GM19025 (cell line): ENCODE results near the gene JMJD1C.

ENCODE experiments used
- ATAC-seq: cut with Tn5 transposase; IDR thresholded peaks from one replicate; pipeline ENCODE4 v1.9.1; 2021; ENCODE audit warnings: mild to moderate bottlenecking, low read depth, moderate library complexity; ENCODE audit not compliant: unreplicated experiment

JMJD1C gene

DNA sequence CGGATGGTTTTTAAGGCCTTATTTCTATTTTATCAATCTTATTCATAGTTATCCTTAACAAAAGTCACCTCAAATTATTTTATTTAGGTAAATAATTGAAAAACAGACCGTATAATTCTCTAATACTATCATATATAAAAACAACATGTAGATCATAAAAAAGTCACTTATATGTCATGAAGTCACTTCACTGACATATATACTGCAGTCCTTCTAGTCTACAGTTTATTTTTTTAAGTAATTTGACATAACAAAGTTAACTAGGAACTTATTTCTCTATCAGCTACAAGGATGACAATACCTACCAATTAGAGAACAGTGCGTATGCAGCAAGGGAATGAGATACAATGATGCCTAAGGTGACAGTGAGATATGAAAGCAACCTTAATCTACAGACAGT lies 26.2 kb downstream of the JMJD1C start:
- no peak for ATAC-seq

DNA sequence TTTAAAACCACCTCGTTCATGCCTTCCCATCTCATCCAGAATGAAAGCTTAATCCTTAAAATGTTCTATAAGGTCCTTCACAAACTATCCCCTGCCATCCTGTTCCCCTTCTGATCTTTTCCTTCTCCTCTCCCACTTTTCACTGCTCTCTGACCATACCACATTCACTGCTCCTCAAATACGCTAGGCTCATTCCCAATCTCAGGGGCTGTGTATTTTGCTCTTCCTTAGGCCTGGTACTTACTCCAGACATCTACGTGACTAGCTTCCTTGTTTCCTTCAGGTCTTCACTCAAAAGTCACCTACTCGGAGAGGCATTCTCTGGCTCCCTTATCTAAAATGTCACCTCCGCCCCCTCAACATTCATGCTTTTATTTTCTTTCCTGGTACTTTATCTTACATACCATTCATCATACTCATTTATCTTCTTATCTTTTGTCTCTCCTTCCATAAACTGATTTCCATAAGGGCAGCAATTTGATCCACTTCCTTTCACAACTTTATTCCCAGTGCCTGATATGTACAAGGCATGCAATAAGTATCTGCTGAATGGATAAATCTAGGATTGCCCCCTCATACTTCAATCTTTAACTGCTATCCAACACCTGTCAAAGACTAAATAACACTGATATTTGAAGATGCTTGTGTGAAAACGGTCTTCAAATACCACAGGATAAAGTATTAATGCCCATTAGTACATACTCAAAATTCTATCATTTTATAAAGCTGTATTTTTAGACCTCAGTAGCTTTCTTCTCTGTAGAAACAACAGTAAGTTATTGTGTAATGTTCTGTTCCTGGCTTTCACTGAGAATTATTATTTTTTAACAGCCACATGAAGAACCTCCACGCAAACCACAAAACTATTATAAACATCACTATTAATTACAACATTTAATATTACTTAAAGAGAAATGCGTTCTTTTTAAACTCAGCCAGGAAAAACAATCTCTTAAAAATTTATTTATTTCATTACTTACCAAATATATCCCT lies 27.0 kb downstream of the JMJD1C start:
- no peak for ATAC-seq

DNA sequence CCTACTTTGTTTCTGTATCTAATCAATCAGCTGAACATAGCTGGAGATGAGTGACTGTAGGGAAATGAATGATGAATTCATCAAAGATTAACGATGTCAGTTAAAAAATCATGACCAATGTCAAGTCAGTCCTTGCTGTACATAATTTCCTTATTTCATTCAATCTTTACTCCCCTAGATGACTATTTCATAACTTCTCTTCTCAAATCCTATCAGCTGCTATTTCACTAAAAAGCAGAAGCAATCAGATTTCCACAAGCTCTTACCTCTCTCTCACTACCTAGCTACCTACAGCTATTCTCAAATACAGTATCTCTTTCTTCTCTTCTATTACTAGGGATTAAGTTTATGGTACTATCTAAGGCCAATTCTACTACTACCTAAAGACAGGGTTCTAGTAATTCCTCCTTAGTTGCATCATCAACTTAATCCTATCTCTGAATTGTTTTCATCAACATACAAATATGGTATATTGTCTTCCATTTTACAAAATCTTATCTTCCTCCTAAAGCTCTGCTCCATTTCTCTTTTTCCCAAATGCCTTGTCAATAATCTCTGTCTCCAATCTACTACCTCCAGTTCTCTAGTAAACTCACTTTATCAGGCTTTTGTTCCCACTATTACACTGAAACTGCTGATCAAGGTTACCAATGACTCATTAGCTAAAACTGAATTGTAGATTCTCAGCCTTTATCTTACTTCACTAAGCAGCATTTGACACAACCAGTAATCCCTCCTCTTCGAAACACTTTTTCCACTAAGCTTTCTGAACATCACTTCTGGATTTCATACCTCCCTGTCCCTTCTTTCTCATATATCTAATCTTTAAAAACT lies 28.4 kb downstream of the JMJD1C start:
- no peak for ATAC-seq

DNA sequence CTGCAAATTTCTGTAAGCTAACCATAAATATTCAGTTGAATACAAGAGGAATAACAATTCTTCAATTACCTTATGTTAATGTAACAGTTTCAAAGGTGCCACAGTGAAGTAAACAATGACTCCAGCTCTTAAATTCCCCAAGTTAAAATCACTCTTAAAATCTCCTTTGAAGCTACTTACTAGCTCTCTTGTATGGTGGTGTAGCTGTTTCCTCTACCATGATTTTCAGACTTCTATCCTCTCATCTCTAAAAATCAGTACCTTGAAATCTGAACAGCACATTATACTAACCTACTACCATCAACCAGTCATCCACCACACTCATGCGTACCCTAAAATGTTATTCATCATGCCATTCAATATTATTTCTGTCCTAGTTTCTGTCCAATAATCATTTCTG lies 29.6 kb downstream of the JMJD1C start:
- ATAC-seq: no peak

DNA sequence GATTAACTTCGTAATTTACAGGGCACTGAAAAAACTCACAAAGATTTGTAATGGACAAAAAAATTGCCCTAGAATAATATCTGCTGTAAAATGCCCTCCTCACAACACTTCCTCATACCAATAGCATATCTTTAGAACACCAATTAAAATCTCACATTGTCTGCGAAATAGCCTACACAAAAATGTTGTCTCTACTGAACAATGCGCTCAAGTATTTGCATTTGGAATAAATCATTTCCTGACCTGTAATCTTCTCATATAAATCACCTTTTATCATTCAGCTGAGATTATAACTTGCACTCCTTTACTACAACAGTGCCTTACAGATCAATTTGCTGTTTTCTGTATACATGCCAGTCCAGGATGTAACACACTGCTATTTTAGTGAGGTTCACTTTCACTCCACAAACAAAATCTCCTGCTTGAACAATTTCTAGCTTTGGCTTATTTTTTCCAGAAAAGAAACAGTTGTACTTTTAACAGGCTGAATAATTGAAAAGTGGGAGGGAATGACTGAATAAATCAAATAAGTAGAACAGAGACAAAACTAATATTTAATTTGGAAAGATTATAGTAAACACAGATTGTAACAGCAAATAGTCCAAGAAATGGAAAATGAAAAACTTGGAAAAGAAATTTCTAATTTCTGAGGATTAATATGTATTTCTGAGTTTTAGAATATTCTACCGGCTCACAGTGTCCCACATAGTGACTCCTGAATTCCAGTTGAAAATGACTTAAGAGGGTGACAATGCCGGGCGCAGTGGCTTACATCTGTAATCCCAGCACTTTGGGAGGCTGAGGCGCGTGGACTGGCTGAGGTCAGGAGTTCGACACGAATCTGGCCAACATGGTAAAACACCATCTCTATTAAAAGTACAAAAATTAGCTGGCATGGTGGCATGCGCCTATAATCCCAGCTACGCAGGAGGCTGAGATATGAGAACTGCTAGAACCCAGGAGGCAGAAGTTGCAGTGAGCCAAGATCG lies 30.6 kb downstream of the JMJD1C start:
- ATAC-seq: no peak

DNA sequence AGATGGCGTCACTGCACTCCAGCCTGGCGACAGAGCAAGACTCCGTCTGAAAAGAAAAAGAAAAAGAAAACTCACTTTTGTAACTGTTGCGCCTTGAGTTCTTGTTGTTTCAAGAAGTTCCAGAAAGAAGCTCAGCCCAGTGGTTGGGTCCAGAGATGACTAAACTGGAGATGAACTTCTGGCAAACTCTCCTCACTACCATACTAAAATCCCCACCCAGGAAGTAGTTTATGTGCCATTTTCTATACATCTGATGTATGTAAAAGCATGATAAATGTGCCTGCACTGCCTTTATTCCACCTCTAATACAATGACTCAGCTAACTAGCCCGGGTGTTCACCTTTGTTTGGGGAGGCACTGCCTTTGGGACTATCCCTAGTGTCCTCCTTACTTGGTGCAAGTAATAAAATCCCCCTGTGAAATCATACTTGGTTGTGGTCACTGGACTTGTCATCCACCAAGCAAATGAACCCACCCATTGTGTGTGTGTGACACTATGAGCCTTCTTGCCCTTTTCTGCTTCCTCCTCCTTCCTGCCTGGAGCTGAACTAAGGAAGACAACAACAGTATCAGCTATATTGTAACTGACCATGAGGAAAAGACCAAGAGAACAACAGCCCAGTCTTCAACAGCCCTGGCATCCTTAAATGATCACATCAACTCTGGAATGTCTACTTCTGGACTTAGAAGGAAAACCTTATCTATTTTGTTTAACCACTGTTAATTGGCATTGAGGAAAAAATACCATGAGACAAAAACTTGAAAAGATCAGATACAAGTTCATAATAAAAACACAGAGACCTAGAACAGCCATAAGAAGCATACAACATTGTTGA lies 33.6 kb downstream of the JMJD1C start:
- no peak for ATAC-seq

DNA sequence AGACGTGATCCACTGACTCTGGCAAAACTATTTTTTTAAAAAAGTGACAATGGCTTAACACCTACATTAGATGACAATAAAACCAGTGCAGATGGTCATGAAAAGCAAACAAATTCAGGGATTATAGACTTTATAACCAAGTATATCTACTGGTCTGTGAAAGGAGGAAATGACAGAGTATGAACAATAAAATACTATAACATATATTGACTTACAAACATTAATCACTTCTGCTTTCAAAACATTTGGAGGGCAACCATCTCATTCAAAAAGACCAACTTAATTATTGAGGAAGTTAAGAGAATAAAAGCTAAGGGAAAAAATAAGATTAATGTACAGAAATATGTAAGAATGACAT lies 34.8 kb downstream of the JMJD1C start:
- no peak for ATAC-seq

DNA sequence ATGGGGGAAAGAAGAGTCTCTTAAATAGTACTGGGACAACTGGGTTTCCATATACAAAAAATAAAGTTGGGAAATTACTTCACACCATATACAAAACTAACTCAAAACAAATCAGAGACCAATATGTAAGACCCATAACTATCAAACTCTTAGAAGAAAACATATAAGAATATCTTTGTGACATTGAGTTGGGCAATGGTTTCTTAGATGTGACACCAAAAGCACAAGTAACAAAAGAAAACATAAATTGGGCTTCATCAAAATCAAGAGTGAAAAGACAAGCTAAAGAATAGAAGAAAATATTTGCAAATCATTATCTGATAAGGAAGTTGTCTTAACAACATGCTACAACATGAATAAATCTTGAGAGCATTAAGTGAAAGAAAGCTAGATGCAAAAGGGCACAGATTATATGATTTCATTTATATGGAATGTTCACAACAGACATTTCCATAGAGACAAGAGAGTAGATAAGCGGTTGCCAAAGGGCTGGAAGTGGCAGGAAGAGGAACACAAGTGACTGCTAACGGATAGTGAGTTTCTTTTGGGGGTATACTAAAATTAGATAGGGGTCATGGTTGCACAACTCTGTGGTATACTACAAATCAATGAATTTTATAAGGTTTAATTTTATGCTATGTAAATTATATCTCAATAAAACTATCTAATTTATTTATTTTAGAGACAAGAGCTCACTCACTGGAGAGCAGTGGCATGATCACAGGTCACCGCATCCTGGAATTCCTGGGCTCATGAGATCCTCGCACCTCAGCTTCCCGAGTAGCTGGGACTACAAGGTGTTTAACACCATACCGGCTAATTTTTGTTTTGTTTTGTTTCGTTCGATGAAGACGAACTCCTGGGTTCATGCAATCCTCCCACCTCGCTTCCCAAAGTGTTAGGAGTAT lies 35.4 kb downstream of the JMJD1C start:
- ATAC-seq: no peak

DNA sequence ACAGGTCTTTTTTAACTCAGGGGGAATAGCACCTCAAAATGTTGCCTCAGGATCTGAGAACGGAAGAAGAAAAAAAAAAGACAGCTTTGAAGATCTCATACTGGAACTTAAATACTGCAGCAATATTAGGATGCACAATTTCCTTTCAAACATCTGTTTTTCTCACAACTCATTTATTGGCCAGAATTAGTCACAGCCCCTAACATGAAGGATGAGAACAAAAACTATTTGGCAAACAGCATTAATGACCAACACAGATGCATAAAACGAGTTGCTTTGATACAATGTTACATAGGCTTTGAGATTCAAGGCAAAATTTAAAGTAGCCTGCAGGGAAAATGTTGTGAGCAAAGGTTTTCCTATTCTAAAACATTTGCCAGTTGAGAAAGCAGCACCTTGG lies 36.5 kb downstream of the JMJD1C start:
- ATAC-seq: no peak

DNA sequence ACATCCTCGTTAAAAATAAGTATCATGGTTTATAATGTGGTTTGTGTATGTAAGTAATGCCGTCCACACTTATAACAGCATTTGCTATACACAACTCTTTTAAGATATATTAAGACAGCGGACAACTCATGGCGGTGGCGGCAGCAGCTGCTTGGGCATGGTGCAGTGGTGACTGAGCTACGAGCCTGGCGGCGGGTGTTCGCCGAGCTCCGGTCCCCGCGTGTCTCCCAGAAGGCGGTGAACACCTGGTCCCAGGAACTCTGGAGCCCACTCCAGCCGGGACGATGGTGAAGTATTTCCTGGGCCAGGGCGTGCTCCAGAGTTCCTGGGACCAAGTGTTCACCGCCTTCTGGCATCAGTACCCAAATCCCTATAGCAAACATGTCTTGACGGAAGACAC lies 38.8 kb downstream of the JMJD1C start:
- ATAC-seq: no peak

DNA sequence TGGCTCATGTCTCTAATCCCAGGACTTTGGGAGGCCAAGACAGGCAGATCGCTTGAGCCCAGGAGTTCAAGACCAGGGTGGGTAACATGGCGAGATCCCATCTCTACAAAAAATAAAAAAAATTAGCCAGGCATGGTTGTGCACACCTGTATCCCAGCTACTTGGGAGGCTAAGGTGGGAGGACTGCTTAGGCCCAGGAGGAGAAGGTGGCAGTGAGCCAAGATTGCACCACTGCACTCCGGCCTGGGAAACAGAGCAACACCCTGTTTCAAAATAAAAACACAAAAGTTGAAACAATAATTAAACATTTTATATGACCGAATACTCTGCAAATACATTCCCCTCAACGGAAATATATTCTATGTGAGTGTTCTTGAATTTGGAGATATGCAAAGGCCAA lies 40.3 kb downstream of the JMJD1C start:
- no peak for ATAC-seq

DNA sequence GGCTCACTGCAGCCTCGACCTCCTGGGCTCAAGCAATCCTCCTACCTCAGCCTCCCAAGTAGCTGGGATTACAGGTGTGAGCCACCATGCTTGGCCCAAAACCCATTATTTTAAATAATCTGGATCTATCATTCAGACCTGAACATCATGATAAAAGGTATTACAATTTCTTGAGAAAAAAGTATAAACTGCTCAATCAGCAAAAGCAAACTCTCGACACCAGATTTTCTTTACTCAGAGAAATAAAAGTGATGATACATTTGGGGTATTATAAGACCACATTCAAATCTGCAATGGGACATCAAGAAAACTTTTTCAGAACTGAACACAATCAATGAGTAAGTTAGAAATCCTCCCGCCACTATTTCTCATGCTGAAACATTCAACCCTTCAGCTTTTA lies 41.2 kb downstream of the JMJD1C start:
- no peak for ATAC-seq

DNA sequence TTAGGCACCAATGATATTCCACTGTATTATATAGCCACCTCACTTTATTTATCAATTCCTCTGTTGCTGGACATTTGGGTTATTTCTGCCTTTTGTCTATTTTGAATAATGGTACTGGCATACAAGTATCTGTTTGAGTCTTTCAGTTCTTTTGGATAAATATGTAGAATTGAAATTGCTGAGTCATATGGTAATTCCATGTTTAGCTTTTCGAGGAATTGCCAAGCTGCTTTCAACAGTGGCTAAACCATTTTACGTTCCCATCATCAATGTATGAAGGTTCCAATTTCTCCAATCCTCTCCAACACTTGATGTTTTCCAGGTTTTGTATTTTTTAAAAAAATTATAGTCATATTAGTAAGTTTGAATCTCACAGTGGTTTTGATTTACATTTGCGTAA lies 42.3 kb downstream of the JMJD1C start:
- no peak for ATAC-seq

DNA sequence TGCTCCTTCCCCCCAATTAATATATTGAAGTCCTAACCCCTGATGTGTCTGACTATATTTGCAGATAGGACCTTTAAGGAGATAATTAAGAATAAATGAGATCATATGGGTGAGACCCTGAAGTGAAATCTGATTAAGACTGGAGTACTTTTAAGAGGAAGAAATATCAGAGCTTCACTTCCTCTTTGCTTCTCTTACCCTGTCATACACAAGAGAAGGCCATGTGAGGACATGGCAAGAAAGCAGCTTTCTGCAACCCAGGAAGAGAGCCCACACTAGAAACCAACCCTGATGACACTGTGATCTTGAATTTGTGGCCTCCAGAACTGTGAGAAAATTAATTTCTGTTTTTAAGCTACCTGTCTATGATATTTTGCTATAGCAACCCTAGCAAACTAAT lies 44.2 kb downstream of the JMJD1C start:
- ATAC-seq: peak; percentile 92

DNA sequence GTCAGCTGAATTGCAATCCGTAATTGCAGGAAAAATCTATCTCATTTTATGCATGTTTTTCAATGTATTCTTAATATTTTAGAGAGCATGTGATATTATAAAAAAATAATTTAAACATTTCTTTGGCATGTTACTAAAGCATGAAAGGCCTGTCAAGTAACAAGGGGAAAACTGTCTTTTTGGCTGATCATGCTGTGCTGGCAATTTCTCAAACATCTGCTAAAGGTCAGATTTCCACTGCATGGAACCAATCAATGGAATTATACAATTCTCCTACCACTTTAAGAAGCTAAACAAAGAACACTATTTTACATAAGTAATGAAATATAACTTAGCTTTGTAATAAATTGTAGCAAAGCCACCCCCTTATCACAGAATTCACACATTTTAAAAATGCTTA lies 49.4 kb downstream of the JMJD1C start:
- no peak for ATAC-seq

DNA sequence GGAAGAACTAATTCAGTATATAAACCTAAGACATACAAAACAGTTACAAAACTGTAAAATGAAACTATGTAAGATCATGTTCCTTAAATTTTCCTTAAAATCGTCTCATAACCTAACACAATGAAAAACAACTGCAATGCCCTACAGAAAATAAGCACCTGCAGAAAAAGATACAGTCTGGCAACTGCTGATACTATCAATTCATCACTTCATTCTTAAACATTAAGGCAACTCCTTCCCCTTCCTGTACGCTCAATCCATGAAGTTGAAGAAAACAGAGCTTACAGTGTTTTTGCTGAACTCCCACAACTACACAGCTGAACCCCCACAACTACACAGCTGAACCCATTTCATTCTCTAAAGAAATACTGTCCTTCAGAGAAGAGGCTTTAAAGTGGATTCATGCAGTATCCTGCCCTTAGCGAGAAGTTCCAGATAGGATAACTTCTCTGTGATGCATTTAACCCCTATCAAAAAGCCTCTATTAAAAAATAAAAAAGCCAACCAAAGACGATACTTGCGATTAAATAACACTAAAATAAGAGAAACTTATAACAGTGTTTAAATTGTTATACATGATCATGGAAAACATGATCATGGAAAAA lies 50.0 kb downstream of the JMJD1C start:
- no peak for ATAC-seq

DNA sequence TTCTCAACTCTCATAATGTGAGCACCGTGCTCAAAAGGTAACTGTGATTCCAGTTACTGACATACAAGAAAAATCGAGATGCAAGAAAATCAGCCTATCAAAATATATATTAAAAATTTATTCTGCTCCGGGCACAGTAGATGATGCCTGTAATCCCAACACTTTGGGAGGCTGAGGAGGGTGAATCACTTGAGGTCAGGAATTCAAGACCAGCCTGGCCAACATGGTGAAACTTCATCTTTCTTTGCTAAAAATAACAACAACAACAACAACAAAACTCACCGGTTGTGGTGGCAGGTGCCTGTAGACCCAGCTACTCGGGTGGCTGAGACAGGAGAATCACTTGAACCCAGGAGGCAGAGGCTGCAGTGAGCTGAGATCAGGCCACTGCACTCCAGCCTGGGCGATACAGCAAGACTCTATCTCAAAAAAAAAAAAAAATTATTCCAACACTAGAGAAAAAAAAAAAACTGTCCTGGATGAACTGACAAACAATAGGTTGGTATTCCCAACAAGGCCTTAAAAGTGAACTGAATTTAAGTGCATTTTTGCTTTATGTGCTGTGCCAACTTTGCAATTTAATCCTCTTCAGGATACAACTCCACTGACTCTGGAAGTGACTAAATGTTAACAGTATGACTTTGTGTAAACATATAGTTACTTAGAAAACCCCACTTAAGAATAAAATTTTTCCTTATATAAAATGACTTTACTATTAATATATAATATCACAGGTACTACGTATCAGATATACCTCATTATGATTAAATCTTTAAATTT lies 51.1 kb downstream of the JMJD1C start:
- no peak for ATAC-seq
